ENCODE measurements around the gene VWA7.

- TF ChIP-seq SUZ12 (IDR thresholded peaks at IDR 0.05; ENCODE audit: extremely low read depth, insufficient read depth, insufficient read length) (no peak), ZNF274 (IDR thresholded peaks at IDR 0.05; ENCODE audit: low read depth, low read length) (no peak)
Observed at GRCh38 chr6:31792090-31792374, 14.9 kb upstream of the VWA7 start.
